ENCODE results near the gene SPINT3. TPM values are rescaled to one million over a fixed set of nuclear protein-coding genes. Genes with fewer than 3 reads are reported as not detected.
A peak's percentile ranks its signal among the peaks of the same experiment; 100 is the strongest.

Gene SPINT3
- polyA plus RNA-seq, 1 experiment: not detected

- Histone ChIP-seq H3K4me3 (ENCODE audit: low read depth, low read length) (no peak overlapping the region), H3K27me3 (ENCODE audit: control insufficient read depth, insufficient read depth, low read length) (peaks cover 2% of the 10 kb centered on the region; the same call in 1 of the 2 replicates), H3K36me3 (ENCODE audit: control insufficient read depth, insufficient read depth, low read length) (no peaks in the 10 kb centered on the region)
- CTCF ChIA-PET: interaction anchor here (0.6 to 2.4 kb wide), 3 partner anchors 12 to 223 kb away, joined by 3 to 31 read pairs (median 4); no protein-coding TSS in a partner anchor
- POLR2A ChIA-PET: no interaction called here
- DNase-seq (ENCODE audit: low read depth): no peak
- TF ChIP-seq CTCF (IDR thresholded peaks at IDR 0.05; ENCODE audit: insufficient read depth, low read depth, low read length): no peak
These were observed 33.0 kb upstream of the SPINT3 start for GRCh38 chr20:45548410-45548809.

GRCh38 chr20:45547206-45547770, 31.9 kb upstream of the SPINT3 start, which contains the start of gene EPPIN:
TSS of gene EPPIN (minus strand) at chr20:45547401. CDS start at chr20:45547357, 44 bp downstream.
- TF ChIP-seq CTCF (IDR thresholded peaks at IDR 0.05; ENCODE audit: insufficient read depth, low read depth, low read length): no peak
- Histone ChIP-seq H3K27me3 (ENCODE audit: control insufficient read depth, insufficient read depth, low read length) (peaks cover 2% of the 10 kb centered on the region; the same call in 1 of the 2 replicates), H3K4me3 (ENCODE audit: low read depth, low read length) (no peak within 1 kb of the TSS), H3K36me3 (ENCODE audit: control insufficient read depth, insufficient read depth, low read length) (no peaks in the 10 kb centered on the region)
- ChIA-PET POLR2A (no interaction called here), CTCF (interaction anchor here (2.0 to 2.4 kb wide), 2 partner anchors 13 to 224 kb away, joined by 4 to 31 read pairs; no protein-coding TSS in a partner anchor)
- DNase-seq (ENCODE audit: low read depth): no peak

- POLR2A ChIA-PET: no interaction called here
- H3K36me3 ChIP-seq (ENCODE audit: control insufficient read depth, insufficient read depth, low read length): no peaks in the 10 kb centered on the region
- TF ChIP-seq CTCF (IDR thresholded peaks at IDR 0.05; ENCODE audit: insufficient read depth, low read depth, low read length): peak; percentile 40
These were observed 30.5 kb upstream of the SPINT3 start for GRCh38 chr20:45545754-45546453.

GRCh38 chr20:45545351-45545750, 29.9 kb upstream of the SPINT3 start:
- Histone ChIP-seq H3K4me3 (ENCODE audit: low read depth, low read length) (no peak overlapping the region), H3K36me3 (ENCODE audit: control insufficient read depth, insufficient read depth, low read length) (no peaks in the 10 kb centered on the region), H3K27me3 (ENCODE audit: control insufficient read depth, insufficient read depth, low read length) (peaks cover 2% of the 10 kb centered on the region; the same call in 1 of the 2 replicates)
- no peak for TF ChIP-seq CTCF (IDR thresholded peaks at IDR 0.05; ENCODE audit: insufficient read depth, low read depth, low read length)
- no peak for DNase-seq (ENCODE audit: low read depth)
- ChIA-PET CTCF (interaction anchor here (0.6 to 1.6 kb wide), 3 partner anchors 39 to 323 kb away, joined by 3 to 28 read pairs (median 3); no protein-coding TSS in a partner anchor), POLR2A (no interaction called here)

More at GRCh38 chr20:45545754-45546453, 30.5 kb upstream of the SPINT3 start:
- H3K4me3 ChIP-seq (ENCODE audit: low read depth, low read length): no peak overlapping the region
- CTCF ChIA-PET: interaction anchor here (0.6 to 1.6 kb wide), 3 partner anchors 40 to 322 kb away, joined by 3 to 28 read pairs (median 3); no protein-coding TSS in a partner anchor
- H3K27me3 ChIP-seq (ENCODE audit: control insufficient read depth, insufficient read depth, low read length): peaks cover 2% of the 10 kb centered on the region; the same call in 1 of the 2 replicates
- DNase-seq (ENCODE audit: low read depth): no peak

GRCh38 chr20:45539382-45539781, 24.0 kb upstream of the SPINT3 start, which contains the start of gene WFDC6:
TSS of gene WFDC6 (minus strand) at chr20:45539482. CDS start at chr20:45539407, 75 bp downstream.
- H3K27me3 ChIP-seq (ENCODE audit: control insufficient read depth, insufficient read depth, low read length): peaks cover 2% of the 10 kb centered on the region; the same call in 1 of the 2 replicates
- no peaks in the 10 kb centered on the region for H3K36me3 ChIP-seq (ENCODE audit: control insufficient read depth, insufficient read depth, low read length)
- no peak for TF ChIP-seq CTCF (IDR thresholded peaks at IDR 0.05; ENCODE audit: insufficient read depth, low read depth, low read length)
- POLR2A ChIA-PET: no interaction called here
- no peak within 1 kb of the TSS for H3K4me3 ChIP-seq (ENCODE audit: low read depth, low read length)
- CTCF ChIA-PET: interaction anchor here (1.6 kb wide), 1 partner anchor 232 kb away, joined by 12 read pairs; no protein-coding TSS in a partner anchor
- DNase-seq (ENCODE audit: low read depth): no peak

All from BJ (cell line).